ENCODE measurements around the gene NATD1.

DNA sequence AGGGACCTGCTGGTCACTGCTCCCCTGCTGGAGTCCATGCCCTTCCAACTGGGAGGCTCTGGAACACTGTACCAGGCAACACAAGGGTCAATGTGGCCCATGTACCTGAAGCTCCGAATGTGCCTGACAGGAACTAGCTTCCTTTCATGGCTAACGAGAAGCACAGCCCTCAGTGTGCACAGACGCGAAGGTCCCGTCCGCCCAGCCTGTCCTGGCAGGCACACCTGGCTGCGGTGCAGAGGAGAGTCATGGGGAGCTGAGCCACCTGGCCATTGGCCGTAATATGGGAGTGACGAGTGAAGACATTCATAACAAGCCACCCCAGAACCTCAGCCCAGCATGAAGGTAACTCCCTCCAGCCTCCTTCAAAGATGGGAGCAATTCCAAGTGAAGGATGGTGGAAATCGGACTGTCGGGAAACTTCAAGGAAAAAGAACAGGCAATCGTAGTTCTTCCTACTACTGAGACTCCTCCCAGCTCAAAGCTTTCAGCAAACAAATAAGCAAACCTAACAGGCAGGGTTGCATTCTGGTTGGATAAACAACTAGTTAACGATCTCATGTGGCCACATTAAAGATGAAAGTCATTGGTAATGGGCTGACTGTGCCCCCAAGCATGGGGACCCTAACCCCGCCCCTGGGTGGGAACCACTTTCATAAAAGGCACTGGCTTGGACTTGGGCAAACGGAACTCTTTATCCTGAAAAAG lies 52.5 kb downstream of the NATD1 start:
- TF ChIP-seq, protein P1, sequence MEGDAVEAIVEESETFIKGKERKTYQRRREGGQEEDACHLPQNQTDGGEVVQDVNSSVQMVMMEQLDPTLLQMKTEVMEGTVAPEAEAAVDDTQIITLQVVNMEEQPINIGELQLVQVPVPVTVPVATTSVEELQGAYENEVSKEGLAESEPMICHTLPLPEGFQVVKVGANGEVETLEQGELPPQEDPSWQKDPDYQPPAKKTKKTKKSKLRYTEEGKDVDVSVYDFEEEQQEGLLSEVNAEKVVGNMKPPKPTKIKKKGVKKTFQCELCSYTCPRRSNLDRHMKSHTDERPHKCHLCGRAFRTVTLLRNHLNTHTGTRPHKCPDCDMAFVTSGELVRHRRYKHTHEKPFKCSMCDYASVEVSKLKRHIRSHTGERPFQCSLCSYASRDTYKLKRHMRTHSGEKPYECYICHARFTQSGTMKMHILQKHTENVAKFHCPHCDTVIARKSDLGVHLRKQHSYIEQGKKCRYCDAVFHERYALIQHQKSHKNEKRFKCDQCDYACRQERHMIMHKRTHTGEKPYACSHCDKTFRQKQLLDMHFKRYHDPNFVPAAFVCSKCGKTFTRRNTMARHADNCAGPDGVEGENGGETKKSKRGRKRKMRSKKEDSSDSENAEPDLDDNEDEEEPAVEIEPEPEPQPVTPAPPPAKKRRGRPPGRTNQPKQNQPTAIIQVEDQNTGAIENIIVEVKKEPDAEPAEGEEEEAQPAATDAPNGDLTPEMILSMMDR (IDR thresholded peaks at IDR 0.05) = no peak
- no peak for TF ChIP-seq POLR2AphosphoS5 (IDR thresholded peaks at IDR 0.05)
- no peak for TF ChIP-seq POLR2A (IDR thresholded peaks at IDR 0.05; ENCODE audit: low read depth)
- TF ChIP-seq EP300 (IDR thresholded peaks at IDR 0.05) = no peak
